Vein endothelial cell (primary cell): ENCODE data around the gene EZH2. TPM values are rescaled to one million over a fixed set of nuclear protein-coding genes. Genes with fewer than 3 reads are reported as not detected.

ENCODE experiments used
- small RNA-seq: library from RNA; depleted of rRNA; stranded (forward); fragments of <200 nt; gene quantifications from one replicate; pipeline ENCODE3, GENCODE V24; 2012
- total RNA-seq: library from RNA; depleted of rRNA; stranded (reverse); fragments of >200 nt; gene quantifications from 2 replicates; pipeline ENCODE4 v1.2.3, GENCODE V29; 2012

Gene EZH2
- total RNA-seq = 8.8 and 17.2 TPM in 2 replicates

DNA sequence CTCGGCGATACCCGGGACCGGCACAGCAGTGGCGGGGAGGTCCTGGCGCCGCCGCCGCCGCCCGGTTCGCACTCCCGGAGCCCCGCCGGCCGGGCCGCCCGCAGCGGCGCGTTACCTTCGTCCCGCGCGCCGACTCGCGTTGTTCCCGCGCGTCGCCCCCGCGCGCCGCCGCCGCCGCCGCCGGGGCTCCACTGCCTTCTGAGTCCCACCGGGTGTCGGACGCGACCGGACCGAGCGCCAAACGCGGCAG is at the start of gene EZH2:
EZH2 (minus strand) TSS at position 243 of the 250 bp plus-strand sequence. CDS start 36,993 bp downstream, outside the sequence.

Small RNAs within 50 kb of the gene (small RNA-seq; reads per million reads assigned to genes)
- gene RF00017 (not detected), gene RN7SL569P (not detected), gene RNU7-20P (not detected)

Other genes with a start within 250 kb of the EZH2 start
- gene CUL1, start 185.4 kb downstream of the EZH2 start, total RNA-seq = 40.5 and 51.0 TPM in 2 replicates
- gene PDIA4, start 144.2 kb upstream of the EZH2 start, total RNA-seq = 379 and 408 TPM in 2 replicates
- 6.2 and 7.5 TPM in 2 replicates for gene ZNF786, start 206.4 kb upstream of the EZH2 start, total RNA-seq
- gene ZNF425, start 242.0 kb upstream of the EZH2 start, total RNA-seq = 1.1 and 2.3 TPM in 2 replicates